Measurements from ENCODE around the gene NSD2.

DNA sequence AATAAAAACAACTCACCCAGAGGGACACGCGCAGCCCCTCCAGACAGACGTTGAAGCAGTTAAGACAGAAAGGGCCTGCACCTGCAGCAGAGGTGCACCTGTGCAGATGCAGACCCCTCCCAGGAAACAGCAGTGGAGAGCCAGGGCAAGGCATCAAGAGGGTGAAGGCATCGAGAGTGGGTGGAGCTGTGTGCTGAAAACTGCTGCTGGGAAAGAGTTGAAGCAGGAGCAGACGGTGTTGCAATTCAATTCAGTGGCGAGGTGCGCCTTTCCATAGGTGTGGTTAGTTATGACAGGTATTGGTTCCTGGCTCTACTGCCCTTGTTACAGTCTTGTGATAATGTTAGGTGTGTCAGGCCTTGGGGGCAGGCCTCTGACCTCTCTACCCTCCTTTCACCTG is 31.9 kb upstream of the NSD2 start:
- TF ChIP-seq, protein P1, sequence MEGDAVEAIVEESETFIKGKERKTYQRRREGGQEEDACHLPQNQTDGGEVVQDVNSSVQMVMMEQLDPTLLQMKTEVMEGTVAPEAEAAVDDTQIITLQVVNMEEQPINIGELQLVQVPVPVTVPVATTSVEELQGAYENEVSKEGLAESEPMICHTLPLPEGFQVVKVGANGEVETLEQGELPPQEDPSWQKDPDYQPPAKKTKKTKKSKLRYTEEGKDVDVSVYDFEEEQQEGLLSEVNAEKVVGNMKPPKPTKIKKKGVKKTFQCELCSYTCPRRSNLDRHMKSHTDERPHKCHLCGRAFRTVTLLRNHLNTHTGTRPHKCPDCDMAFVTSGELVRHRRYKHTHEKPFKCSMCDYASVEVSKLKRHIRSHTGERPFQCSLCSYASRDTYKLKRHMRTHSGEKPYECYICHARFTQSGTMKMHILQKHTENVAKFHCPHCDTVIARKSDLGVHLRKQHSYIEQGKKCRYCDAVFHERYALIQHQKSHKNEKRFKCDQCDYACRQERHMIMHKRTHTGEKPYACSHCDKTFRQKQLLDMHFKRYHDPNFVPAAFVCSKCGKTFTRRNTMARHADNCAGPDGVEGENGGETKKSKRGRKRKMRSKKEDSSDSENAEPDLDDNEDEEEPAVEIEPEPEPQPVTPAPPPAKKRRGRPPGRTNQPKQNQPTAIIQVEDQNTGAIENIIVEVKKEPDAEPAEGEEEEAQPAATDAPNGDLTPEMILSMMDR (conservative IDR thresholded peaks at IDR 0.05 in 1 of 2, IDR thresholded peaks at IDR 0.05 in 1 of 2; ENCODE audit: extremely low read depth in 1 of 2, insufficient read depth in 1 of 2, low read depth in 1 of 2, low read length in 2 of 2), result no peak
- no peak for TF ChIP-seq EZH2 (IDR thresholded peaks at IDR 0.05; ENCODE audit: borderline replicate concordance, low read length)
